ENCODE measurements around the gene AGBL3. TPM values are rescaled to one million over a fixed set of nuclear protein-coding genes. Genes with fewer than 3 reads are reported as not detected.

The AGBL3 gene
- total RNA-seq, 1 donor from 2014 or later: 4.9 TPM

DNA sequence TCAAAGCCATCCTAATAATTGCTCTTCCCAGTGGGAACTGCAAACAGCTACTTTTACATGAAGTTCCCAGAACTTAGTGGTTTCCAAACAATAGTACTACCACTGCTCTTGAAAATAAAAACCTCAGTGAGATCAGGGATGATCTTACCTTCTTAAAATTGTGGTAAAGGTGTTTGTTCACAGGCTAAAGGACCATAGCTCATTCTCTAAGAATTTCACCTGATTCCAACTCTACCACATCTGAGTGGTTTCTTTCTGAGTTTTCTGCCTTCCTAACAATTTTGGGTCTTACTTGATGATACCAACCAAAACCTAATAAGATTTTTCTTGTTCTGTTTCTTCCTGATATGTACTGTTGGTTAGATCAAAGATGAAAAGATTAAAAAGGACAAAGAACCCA, 45.6 kb upstream of the AGBL3 start:
- Histone ChIP-seq H3K27ac (no peak overlapping the region), H3K9me3 (no peaks in the 10 kb centered on the region), H3K4me1 (peaks cover 6% of the 10 kb centered on the region), H3K4me3 (no peak overlapping the region), H3K36me3 (peaks cover 0 to 3% of the 10 kb centered on the region in 2 donors), H3K27me3 (no peaks in the 10 kb centered on the region)
- TF ChIP-seq POLR2AphosphoS5 (IDR thresholded peaks at IDR 0.05; ENCODE audit: insufficient read depth in 1 of 2, low read depth in 1 of 2): no peak
- no peak for TF ChIP-seq POLR2A (IDR thresholded peaks at IDR 0.05)
- TF ChIP-seq, protein P1, sequence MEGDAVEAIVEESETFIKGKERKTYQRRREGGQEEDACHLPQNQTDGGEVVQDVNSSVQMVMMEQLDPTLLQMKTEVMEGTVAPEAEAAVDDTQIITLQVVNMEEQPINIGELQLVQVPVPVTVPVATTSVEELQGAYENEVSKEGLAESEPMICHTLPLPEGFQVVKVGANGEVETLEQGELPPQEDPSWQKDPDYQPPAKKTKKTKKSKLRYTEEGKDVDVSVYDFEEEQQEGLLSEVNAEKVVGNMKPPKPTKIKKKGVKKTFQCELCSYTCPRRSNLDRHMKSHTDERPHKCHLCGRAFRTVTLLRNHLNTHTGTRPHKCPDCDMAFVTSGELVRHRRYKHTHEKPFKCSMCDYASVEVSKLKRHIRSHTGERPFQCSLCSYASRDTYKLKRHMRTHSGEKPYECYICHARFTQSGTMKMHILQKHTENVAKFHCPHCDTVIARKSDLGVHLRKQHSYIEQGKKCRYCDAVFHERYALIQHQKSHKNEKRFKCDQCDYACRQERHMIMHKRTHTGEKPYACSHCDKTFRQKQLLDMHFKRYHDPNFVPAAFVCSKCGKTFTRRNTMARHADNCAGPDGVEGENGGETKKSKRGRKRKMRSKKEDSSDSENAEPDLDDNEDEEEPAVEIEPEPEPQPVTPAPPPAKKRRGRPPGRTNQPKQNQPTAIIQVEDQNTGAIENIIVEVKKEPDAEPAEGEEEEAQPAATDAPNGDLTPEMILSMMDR (IDR thresholded peaks at IDR 0.05): no peak
- DNase-seq (ENCODE audit: extremely low spot score in 2 of 2): no peak
- intact Hi-C loops (cut with DNase I): loop anchor here (10.0 kb wide), 1 partner anchor 56 kb away; no protein-coding TSS in a partner anchor

DNA sequence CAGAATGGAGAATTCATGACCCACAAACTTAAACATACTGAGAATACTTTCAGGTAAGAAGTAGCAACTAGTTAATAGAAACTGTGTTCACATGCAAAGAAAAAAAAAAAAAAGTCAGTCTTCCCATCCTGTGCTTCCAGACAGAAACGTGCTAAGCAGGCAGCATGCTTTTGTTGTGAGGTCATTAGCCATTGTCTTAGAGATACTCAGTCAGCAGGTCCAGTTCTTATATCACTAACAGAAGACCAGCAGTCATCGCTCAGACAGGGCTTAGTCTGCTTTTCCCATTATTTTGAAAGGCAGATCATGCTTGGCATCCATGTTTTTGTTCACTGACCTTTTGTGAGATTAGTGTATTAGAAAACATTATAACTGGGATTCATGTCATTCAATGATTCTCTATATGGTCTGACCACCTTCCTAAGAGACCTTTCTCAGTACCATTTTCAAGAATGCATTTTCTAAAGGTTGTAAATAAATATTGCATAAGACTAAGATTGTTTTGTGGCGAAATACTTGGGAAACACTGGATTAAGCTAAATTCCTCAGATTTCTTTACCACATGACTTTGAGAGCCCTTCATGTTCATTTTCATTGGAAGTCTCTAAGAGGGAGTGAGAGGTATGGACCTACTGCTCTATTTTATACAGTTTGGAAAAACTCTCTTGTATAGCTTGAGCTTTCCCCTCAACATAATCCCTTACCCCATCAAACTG, 45.0 kb upstream of the AGBL3 start:
- no peak for DNase-seq (ENCODE audit: extremely low spot score in 2 of 2)
- no peak for TF ChIP-seq POLR2AphosphoS5 (IDR thresholded peaks at IDR 0.05; ENCODE audit: insufficient read depth in 1 of 2, low read depth in 1 of 2)
- no peak for TF ChIP-seq POLR2A (IDR thresholded peaks at IDR 0.05)
- TF ChIP-seq, protein P1 (IDR thresholded peaks at IDR 0.05): no peak
- Histone ChIP-seq H3K27me3 (no peaks in the 10 kb centered on the region), H3K36me3 (peaks cover 0 to 4% of the 10 kb centered on the region in 2 donors), H3K4me3 (no peak overlapping the region), H3K4me1 (peaks cover 8% of the 10 kb centered on the region), H3K9me3 (no peaks in the 10 kb centered on the region), H3K27ac (no peak overlapping the region)
- intact Hi-C loops (cut with DNase I): loop anchor here (10.0 kb wide), 1 partner anchor 57 kb away; no protein-coding TSS in a partner anchor

DNA sequence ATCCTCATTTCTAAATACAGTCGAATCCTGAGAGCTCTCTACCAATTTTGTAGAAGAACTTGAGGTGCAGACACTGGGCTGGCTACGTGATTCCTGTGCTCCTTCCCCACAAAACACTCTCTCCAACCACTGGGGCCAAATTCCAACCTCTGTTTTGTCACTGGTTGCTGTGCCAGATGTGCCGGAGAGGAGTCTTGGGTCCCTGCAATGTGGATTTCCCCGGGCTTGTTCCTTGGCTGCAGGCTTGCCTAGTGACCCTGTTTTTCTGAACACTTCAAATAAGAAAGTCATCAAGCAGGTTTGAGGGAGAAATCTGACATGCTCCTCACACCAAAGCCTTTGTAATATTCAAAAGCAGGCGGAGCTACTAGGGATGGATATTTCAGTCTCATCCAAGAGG, 44.4 kb upstream of the AGBL3 start:
- no peak for DNase-seq (ENCODE audit: extremely low spot score in 2 of 2)
- intact Hi-C loops (cut with DNase I): loop anchor here (10.0 kb wide), 1 partner anchor 57 kb away; no protein-coding TSS in a partner anchor
- H3K27me3 ChIP-seq: no peaks in the 10 kb centered on the region
- peaks cover 0 to 10% of the 10 kb centered on the region in 2 donors for H3K36me3 ChIP-seq
- TF ChIP-seq POLR2AphosphoS5 (IDR thresholded peaks at IDR 0.05; ENCODE audit: insufficient read depth in 1 of 2, low read depth in 1 of 2): no peak
- TF ChIP-seq POLR2A (IDR thresholded peaks at IDR 0.05): no peak
- TF ChIP-seq, protein P1 (IDR thresholded peaks at IDR 0.05): no peak
- no peak overlapping the region for H3K27ac ChIP-seq
- no peaks in the 10 kb centered on the region for H3K9me3 ChIP-seq
- H3K4me3 ChIP-seq: no peak overlapping the region
- peaks cover 8% of the 10 kb centered on the region for H3K4me1 ChIP-seq

DNA sequence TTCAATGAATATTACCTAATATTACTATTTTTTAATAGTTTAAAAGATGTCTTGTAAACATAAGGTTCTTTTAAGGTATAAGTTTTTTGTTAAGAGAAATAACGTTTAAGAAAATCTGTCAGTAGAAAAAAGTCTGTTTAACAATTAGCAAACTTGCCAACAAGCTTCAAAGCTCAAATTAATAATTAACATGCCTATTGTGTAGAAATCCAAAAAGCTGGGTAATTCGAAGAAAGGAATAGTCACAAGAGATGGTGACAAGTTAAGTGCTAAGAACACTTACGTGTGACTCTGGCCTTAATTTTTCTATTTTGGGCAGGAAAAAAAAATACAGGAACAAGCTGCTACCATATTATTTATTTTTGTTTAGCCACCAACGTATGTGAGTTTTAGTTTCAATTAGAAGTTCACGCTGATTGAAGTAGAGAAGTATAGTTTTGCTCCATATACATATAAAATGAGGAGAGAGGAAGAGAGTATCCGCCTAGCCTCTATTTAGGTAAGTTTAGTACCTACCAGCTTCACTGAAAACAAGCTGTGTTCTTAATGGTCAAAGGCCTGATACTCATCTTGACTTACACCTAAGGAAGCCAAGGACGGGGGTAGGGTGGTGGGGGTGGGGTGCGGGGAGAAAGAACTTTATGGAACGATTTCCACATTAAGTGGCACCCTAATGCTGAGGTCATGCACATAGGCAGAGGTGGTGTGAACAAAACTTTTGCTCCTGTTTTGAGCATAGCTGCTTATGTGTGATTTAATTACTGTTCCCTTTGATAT, 43.4 kb upstream of the AGBL3 start:
- no peak overlapping the region for H3K27ac ChIP-seq
- no peak for DNase-seq (ENCODE audit: extremely low spot score in 2 of 2)
- no peak overlapping the region for H3K4me3 ChIP-seq
- H3K9me3 ChIP-seq: no peaks in the 10 kb centered on the region
- TF ChIP-seq POLR2AphosphoS5 (IDR thresholded peaks at IDR 0.05; ENCODE audit: insufficient read depth in 1 of 2, low read depth in 1 of 2) (no peak), POLR2A (IDR thresholded peaks at IDR 0.05) (no peak)
- TF ChIP-seq, protein P1 (IDR thresholded peaks at IDR 0.05): no peak
- H3K27me3 ChIP-seq: no peaks in the 10 kb centered on the region
- H3K36me3 ChIP-seq: peaks cover 0 to 15% of the 10 kb centered on the region in 2 donors
- H3K4me1 ChIP-seq: peaks cover 8% of the 10 kb centered on the region
- intact Hi-C loops (cut with DNase I): loop anchor here (10.0 kb wide), 1 partner anchor 58 kb away; no protein-coding TSS in a partner anchor
